HepG2 (cell line): ENCODE results near the gene SLC25A17. TPM values are rescaled to one million over a fixed set of nuclear protein-coding genes. Genes with fewer than 3 reads are reported as not detected.
"Not testable (repeated sequence)": the region's sequence is repeated elsewhere in the genome, so short reads cannot be mapped to it uniquely, and the experiment has no call there.

Source experiments
- ADNP ChIP-seq: sonication (generic); formaldehyde crosslinking; IDR thresholded peaks from 2 replicates; pipeline ENCODE4 v1.4.0; 2020; ENCODE audit warnings: missing genetic modification reagents
- HNF4A ChIP-seq: sonication (generic); formaldehyde crosslinking; IDR thresholded peaks from 2 replicates; pipeline ENCODE4 v1.4.0; 2020; ENCODE audit warnings: missing genetic modification reagents
- NR2F6 ChIP-seq, 2 experiments: IDR thresholded peaks; 2 replicates each; pipeline ENCODE4 v1.6.1; 2016; ENCODE audit warnings: antibody characterized with exemption in 1 of 2, mild to moderate bottlenecking in 1 of 2
- PITX1 ChIP-seq: sonication (generic); formaldehyde crosslinking; IDR thresholded peaks from 2 replicates; pipeline ENCODE4 v1.5.1; 2020; ENCODE audit warnings: mild to moderate bottlenecking, missing genetic modification reagents
- RARA ChIP-seq: IDR thresholded peaks from 2 replicates; pipeline ENCODE4 v1.6.1; 2016; ENCODE audit warnings: missing genetic modification reagents, missing compliant biosample characterization
- RXRA ChIP-seq: sonication (generic); formaldehyde crosslinking; IDR thresholded peaks from 2 replicates; pipeline ENCODE4 v1.5.1; 2020; ENCODE audit warnings: missing genetic modification reagents
- SALL1 ChIP-seq: sonication (generic); formaldehyde crosslinking; IDR thresholded peaks from 2 replicates; pipeline ENCODE4 v1.8.0; 2022; ENCODE audit warnings: mild to moderate bottlenecking, missing genetic modification reagents
- ZMYM3 ChIP-seq: sonication (generic); formaldehyde crosslinking; IDR thresholded peaks from 2 replicates; pipeline ENCODE4 v1.5.1; 2020; ENCODE audit warnings: mild to moderate bottlenecking, missing genetic modification reagents
- polyA plus RNA-seq, 8 experiments: library from polyadenylated mRNA; depleted of rRNA in 3 of 8; stranded (reverse) in 7 of 8; unstranded in 1 of 8; fragments of >200 nt; fragmentation: Illumina TruSeq in 4 of 8; extraction: Trizol in 4 of 8; gene quantifications; 2 replicates each; pipeline versions ENCODE4 v1.2.1 to v1.2.3, GENCODE V29; 2011 to 2016; ENCODE audit warnings: low read depth in 4 of 8, missing spikeins in 1 of 8, mixed read lengths in 1 of 8; ENCODE audit not compliant: insufficient read depth in 1 of 8
- total RNA-seq, 5 experiments: library from RNA; depleted of rRNA; stranded (reverse); fragments of >200 nt; fragmentation: Illumina TruSeq; extraction: Trizol; gene quantifications; 2 replicates each; pipeline ENCODE4 v1.2.3, GENCODE V29; 2016; ENCODE audit warnings: low read depth in 1 of 5
- TF ChIP-seq, protein P1 (sequence below): IDR thresholded peaks from 2 replicates; pipeline ENCODE4 v1.6.1; 2012; ENCODE audit warnings: low read depth, low read length, improper control_type of control experiment
- TF ChIP-seq, protein P2 (sequence below): IDR thresholded peaks from 2 replicates; pipeline ENCODE4 v1.4.0; 2020; ENCODE audit warnings: mild to moderate bottlenecking, missing genetic modification reagents

The SLC25A17 gene
- total and polyA plus RNA-seq, 2 of the 13 experiments (the other 11 are each of a cell fraction or from before 2014, with no cell fraction given), result 15.7 to 27.9 TPM

DNA sequence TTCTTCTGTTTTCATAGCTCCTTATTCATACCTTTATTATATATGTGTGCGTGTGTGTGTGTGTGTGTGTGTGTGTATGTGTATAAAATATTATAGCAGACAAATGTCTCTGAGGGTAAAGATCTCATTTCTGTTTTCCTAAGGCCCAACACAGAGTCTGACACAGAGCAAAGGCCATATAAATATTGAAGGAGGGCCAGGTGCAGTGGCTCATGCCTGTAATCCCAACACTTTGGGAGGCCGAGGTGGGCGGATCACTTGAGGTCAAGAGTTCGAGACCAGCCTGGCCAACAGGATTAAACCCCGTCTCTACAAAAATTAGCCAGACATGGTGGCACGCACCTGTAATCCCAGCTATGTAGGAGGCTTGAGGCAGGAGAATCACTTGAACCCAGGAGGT lies 49.2 kb upstream of the SLC25A17 start (continued):
- TF ChIP-seq, protein P1, sequence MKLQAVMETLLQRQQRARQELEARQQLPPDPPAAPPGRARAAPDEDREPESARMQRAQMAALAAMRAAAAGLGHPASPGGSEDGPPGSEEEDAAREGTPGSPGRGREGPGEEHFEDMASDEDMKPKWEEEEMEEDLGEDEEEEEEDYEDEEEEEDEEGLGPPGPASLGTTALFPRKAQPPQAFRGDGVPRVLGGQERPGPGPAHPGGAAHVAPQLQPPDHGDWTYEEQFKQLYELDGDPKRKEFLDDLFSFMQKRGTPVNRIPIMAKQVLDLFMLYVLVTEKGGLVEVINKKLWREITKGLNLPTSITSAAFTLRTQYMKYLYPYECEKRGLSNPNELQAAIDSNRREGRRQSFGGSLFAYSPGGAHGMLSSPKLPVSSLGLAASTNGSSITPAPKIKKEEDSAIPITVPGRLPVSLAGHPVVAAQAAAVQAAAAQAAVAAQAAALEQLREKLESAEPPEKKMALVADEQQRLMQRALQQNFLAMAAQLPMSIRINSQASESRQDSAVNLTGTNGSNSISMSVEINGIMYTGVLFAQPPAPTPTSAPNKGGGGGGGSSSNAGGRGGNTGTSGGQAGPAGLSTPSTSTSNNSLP, result 0 out of 2 replicates have a peak, but pooled peaks have one; percentile 36
- TF ChIP-seq NR2F6 (IDR thresholded peaks at IDR 0.05) (0 out of 2 replicates have a peak, but pooled peaks have one; percentile 39), RXRA (CRISPR knock-in tag) (0 out of 2 replicates have a peak, but pooled peaks have one; percentile 18), ADNP (CRISPR knock-in tag) (0 out of 2 replicates have a peak, but pooled peaks have one; percentile 50), PITX1 (peak; percentile 85), HNF4A (CRISPR knock-in tag) (peak; percentile 39; the same call in 1 of the 2 replicates), ZMYM3 (CRISPR knock-in tag) (peak; percentile 72), SALL1 (CRISPR knock-in tag) (peak; percentile 72), RARA (peak; percentile 52; the same call in 1 of the 2 replicates)
- TF ChIP-seq NR2F6 (CRISPR knock-in tag; IDR thresholded peaks at IDR 0.05), result not testable (repeated sequence)
- TF ChIP-seq, protein P2, sequence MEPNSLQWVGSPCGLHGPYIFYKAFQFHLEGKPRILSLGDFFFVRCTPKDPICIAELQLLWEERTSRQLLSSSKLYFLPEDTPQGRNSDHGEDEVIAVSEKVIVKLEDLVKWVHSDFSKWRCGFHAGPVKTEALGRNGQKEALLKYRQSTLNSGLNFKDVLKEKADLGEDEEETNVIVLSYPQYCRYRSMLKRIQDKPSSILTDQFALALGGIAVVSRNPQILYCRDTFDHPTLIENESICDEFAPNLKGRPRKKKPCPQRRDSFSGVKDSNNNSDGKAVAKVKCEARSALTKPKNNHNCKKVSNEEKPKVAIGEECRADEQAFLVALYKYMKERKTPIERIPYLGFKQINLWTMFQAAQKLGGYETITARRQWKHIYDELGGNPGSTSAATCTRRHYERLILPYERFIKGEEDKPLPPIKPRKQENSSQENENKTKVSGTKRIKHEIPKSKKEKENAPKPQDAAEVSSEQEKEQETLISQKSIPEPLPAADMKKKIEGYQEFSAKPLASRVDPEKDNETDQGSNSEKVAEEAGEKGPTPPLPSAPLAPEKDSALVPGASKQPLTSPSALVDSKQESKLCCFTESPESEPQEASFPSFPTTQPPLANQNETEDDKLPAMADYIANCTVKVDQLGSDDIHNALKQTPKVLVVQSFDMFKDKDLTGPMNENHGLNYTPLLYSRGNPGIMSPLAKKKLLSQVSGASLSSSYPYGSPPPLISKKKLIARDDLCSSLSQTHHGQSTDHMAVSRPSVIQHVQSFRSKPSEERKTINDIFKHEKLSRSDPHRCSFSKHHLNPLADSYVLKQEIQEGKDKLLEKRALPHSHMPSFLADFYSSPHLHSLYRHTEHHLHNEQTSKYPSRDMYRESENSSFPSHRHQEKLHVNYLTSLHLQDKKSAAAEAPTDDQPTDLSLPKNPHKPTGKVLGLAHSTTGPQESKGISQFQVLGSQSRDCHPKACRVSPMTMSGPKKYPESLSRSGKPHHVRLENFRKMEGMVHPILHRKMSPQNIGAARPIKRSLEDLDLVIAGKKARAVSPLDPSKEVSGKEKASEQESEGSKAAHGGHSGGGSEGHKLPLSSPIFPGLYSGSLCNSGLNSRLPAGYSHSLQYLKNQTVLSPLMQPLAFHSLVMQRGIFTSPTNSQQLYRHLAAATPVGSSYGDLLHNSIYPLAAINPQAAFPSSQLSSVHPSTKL (CRISPR knock-in tag), result 0 out of 2 replicates have a peak, but pooled peaks have one; percentile 23
